ENCODE results near the gene MFAP3. TPM values are rescaled to one million over a fixed set of nuclear protein-coding genes. Genes with fewer than 3 reads are reported as not detected.

The MFAP3 gene
- total and polyA plus RNA-seq, 4 donors: 26.2 to 154 (median 49.8) TPM

DNA sequence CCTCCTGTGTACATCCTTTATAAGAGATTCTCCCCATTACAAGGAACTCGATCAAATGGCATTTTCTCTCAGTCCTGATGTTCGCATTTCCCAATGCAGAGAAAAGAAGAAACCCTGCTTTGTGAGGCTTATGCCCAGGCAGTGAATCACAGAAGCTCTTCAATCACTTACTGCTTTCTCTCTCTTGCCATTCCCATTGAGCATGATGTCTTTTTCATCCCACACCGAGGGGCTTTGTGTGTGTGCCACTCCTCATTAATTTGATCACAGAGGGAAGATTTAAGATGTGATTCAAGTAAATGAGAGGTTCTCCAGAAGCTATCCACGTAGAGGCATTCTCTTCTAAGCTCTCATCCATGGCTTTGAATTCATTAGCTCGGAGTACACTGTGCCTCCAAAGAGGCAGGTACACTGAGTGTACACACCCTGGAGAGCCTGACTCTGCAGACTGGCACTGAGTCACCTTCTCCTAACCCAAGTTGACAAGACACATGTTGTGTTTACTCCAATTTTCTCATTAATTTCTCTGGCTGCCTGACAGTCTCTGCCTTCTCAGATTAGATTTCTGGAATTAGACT is 45.4 kb downstream of the MFAP3 start:
- WGBS (ENCODE audit: insufficient coverage): 19% methylated on average over 2 of the region's 5 CpGs
- Histone ChIP-seq H3K36me3 (ENCODE audit: control insufficient read depth, insufficient read depth, low read length) (no peaks in the 10 kb centered on the region), H3K4me3 (ENCODE audit: low read depth, low read length) (no peak overlapping the region), H3K4me1 (ENCODE audit: control insufficient read depth, insufficient read depth, low read length) (no peaks in the 10 kb centered on the region), H3K27me3 (ENCODE audit: control insufficient read depth, insufficient read depth, low read length) (no peaks in the 10 kb centered on the region), H3K9me3 (ENCODE audit: control insufficient read depth, insufficient read depth, low read length) (no peaks in the 10 kb centered on the region), H3K27ac (ENCODE audit: low read depth, low read length) (no peak overlapping the region)
- peak in 2 of 6 donors; percentile 43 to 84 for DNase-seq (ENCODE audit: low read depth in 4 of 6, low spot score in 6 of 6)

DNA sequence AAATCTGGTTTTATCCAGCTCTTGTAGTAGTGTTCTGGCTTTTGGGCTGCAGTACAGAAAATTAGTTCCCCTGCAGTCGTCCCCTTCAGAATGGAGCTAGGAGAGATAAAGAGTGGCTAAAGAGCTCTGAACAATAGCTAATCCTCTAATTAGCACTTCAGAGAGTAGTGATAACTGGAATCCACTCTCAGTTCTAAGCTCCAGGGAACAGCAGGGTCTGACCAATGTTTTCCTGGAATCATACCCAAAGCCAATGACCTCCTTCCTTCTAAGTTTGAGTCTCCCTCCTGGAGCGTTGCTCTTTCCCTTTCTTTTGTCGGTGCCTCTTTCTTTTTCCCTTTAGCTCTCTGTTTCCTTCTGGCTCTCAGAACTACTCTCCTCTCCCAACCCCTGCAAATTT is 47.4 kb downstream of the MFAP3 start:
- DNase-seq (ENCODE audit: low read depth in 4 of 6, low spot score in 6 of 6): no peak
- H3K27ac ChIP-seq (ENCODE audit: low read depth, low read length): no peak overlapping the region

DNA sequence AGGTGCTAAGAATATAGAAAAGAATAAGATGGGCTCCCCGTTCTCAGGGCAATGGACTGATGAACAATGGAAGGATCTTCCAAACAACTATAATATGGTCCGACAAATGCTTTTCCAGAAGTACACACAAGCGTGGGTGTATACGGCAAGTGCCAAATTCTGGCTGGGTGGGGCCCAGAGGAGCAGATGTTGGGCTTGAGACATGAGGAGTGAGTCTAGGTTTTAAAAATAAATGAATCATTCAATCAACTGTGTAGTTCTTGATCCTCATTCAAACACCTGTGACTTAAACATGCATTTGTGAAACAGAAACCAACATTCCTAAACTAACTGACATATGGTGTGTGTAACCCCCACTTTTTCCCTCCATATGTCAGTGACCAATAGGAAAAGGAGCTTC is 47.9 kb downstream of the MFAP3 start:
- Histone ChIP-seq H3K9me3 (ENCODE audit: control insufficient read depth, insufficient read depth, low read length) (no peaks in the 10 kb centered on the region), H3K4me1 (ENCODE audit: control insufficient read depth, insufficient read depth, low read length) (no peaks in the 10 kb centered on the region), H3K36me3 (ENCODE audit: control insufficient read depth, insufficient read depth, low read length) (no peaks in the 10 kb centered on the region), H3K27ac (ENCODE audit: low read depth, low read length) (no peak overlapping the region), H3K4me3 (ENCODE audit: low read depth, low read length) (no peak overlapping the region), H3K27me3 (ENCODE audit: control insufficient read depth, insufficient read depth, low read length) (no peaks in the 10 kb centered on the region)
- WGBS (ENCODE audit: insufficient coverage): no CpG with 5 or more reads among the region's 4 CpGs
- DNase-seq (ENCODE audit: low read depth in 4 of 6, low spot score in 6 of 6): no peak

More for the DNA sequence above, 47.4 kb downstream of the MFAP3 start:
- no peak overlapping the region for H3K4me3 ChIP-seq (ENCODE audit: low read depth, low read length)
- no peaks in the 10 kb centered on the region for H3K27me3 ChIP-seq (ENCODE audit: control insufficient read depth, insufficient read depth, low read length)
- H3K9me3 ChIP-seq (ENCODE audit: control insufficient read depth, insufficient read depth, low read length): no peaks in the 10 kb centered on the region
- no peaks in the 10 kb centered on the region for H3K4me1 ChIP-seq (ENCODE audit: control insufficient read depth, insufficient read depth, low read length)
- H3K36me3 ChIP-seq (ENCODE audit: control insufficient read depth, insufficient read depth, low read length): no peaks in the 10 kb centered on the region
- WGBS (ENCODE audit: insufficient coverage): 75% methylated on average over 2 of the region's 3 CpGs

DNA sequence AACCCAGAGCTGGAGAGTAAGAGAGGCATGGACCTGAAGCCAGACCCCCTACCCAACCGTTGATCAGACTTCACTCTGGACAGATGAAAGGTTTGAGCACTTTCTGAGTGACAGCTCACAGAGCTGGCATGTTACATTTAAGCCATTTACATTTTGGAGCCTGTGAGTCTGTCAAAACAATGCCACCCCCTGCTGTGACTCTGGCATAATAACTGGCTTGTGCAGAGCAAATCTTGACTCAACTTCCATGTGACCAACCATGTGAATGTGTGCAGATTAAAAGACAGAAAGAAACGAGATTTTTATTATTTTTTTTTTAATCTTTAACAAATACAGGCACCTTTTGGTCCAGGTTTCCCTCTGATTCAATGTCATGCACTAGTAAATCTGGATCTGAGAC is 48.5 kb downstream of the MFAP3 start:
- Histone ChIP-seq H3K4me1 (ENCODE audit: control insufficient read depth, insufficient read depth, low read length) (no peaks in the 10 kb centered on the region), H3K9me3 (ENCODE audit: control insufficient read depth, insufficient read depth, low read length) (no peaks in the 10 kb centered on the region), H3K27me3 (ENCODE audit: control insufficient read depth, insufficient read depth, low read length) (no peaks in the 10 kb centered on the region), H3K4me3 (ENCODE audit: low read depth, low read length) (no peak overlapping the region), H3K27ac (ENCODE audit: low read depth, low read length) (no peak overlapping the region), H3K36me3 (ENCODE audit: control insufficient read depth, insufficient read depth, low read length) (no peaks in the 10 kb centered on the region)
- peak in 1 of 6 donors; percentile 91 for DNase-seq (ENCODE audit: low read depth in 4 of 6, low spot score in 6 of 6)
- 29% methylated on average over 1 of the region's 2 CpGs for WGBS (ENCODE audit: insufficient coverage)

DNA sequence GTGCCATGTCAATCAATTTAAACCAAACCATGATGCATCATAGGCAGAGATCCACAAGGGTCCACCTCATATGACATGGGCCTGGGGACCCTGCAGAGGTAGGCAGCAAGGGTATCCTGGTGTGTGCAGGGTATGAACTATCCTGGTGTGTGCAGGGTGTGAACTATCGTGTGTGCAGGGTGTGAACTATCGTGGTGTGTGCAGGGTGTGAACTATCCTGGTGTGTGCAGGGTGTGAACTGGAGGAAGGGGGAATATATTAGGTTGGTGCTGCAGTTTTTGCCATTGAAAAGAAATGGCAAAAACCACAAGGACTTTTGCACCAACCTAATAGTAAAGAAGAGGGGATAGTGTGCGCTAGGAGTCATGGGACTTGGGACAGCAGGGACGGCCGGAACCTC is 50.0 kb downstream of the MFAP3 start:
- no peak for DNase-seq (ENCODE audit: low read depth in 4 of 6, low spot score in 6 of 6)
- 100% methylated on average over 2 of the region's 5 CpGs for WGBS (ENCODE audit: insufficient coverage)
- Histone ChIP-seq H3K4me3 (ENCODE audit: low read depth, low read length) (no peak overlapping the region), H3K4me1 (ENCODE audit: control insufficient read depth, insufficient read depth, low read length) (no peaks in the 10 kb centered on the region), H3K27ac (ENCODE audit: low read depth, low read length) (no peak overlapping the region), H3K36me3 (ENCODE audit: control insufficient read depth, insufficient read depth, low read length) (no peaks in the 10 kb centered on the region), H3K9me3 (ENCODE audit: control insufficient read depth, insufficient read depth, low read length) (no peaks in the 10 kb centered on the region), H3K27me3 (ENCODE audit: control insufficient read depth, insufficient read depth, low read length) (no peaks in the 10 kb centered on the region)

DNA sequence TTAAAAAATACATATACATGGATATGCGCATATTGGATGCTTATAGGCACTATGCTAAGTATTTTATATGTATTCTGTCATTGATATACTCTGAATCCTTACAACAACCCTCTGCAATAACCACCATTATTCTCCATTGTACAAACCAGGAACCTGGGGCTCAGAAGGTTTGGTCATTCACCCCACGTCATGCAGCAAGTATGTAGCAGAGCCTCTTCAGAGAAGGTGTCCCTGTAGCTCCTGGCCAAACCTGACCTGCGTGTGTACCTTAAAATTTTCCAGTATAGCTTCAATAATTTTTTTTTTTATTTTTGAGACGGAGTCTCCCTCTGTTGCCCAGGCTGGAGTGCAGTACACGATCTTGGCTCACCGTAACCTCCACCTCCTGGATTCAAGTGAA is 51.9 kb downstream of the MFAP3 start:
- no peaks in the 10 kb centered on the region for H3K27me3 ChIP-seq (ENCODE audit: control insufficient read depth, insufficient read depth, low read length)
- WGBS (ENCODE audit: insufficient coverage): 100% methylated on average over 3 of the region's 6 CpGs
- no peak for DNase-seq (ENCODE audit: low read depth in 4 of 6, low spot score in 6 of 6)
- H3K4me3 ChIP-seq (ENCODE audit: low read depth, low read length): no peak overlapping the region
- no peaks in the 10 kb centered on the region for H3K9me3 ChIP-seq (ENCODE audit: control insufficient read depth, insufficient read depth, low read length)
- H3K36me3 ChIP-seq (ENCODE audit: control insufficient read depth, insufficient read depth, low read length): no peaks in the 10 kb centered on the region
- no peaks in the 10 kb centered on the region for H3K4me1 ChIP-seq (ENCODE audit: control insufficient read depth, insufficient read depth, low read length)
- no peak overlapping the region for H3K27ac ChIP-seq (ENCODE audit: low read depth, low read length)

DNA sequence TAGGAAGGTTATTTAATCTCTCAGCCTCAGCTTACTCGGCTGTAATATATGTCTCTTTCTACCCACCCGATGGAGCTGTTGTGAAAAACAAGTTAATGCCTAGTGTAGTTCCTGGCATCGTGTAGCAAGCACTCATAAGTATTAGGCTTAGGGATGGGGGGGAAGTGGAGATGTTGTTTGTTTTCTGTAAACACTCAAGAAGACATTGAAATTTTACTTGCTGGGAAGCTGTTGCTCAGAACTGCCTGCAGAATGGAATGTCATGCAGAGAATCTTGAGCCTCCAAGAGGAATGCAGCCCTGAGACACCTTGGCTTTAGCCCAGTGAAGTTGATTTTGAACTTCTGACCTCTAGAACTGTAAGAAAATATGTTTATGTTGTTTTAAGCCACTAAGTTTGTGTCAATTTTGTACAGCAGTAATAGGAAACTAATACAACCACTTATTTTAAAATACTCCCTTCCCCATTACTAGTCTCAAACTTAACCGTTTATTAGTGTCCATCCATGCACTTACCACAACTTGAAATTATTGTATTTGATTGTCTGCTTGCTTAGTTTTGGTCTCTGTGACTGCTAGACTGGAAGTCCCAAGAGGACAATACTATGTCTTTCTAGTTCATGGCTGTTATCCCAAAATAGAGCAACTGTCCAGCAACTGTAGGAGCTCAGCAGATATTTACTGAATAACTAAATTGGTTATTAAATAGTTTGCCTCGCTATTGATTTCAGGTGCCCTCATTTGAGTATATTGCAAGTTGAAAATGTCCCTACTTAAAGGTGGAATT is 53.8 kb downstream of the MFAP3 start:
- Histone ChIP-seq H3K4me1 (ENCODE audit: control insufficient read depth, insufficient read depth, low read length) (no peaks in the 10 kb centered on the region), H3K27me3 (ENCODE audit: control insufficient read depth, insufficient read depth, low read length) (no peaks in the 10 kb centered on the region), H3K9me3 (ENCODE audit: control insufficient read depth, insufficient read depth, low read length) (no peaks in the 10 kb centered on the region), H3K4me3 (ENCODE audit: low read depth, low read length) (no peak overlapping the region), H3K27ac (ENCODE audit: low read depth, low read length) (no peak overlapping the region), H3K36me3 (ENCODE audit: control insufficient read depth, insufficient read depth, low read length) (no peaks in the 10 kb centered on the region)
- 13% methylated on average over 1 of the region's 5 CpGs for WGBS (ENCODE audit: insufficient coverage)
- peak in 1 of 6 donors; percentile 36 for DNase-seq (ENCODE audit: low read depth in 4 of 6, low spot score in 6 of 6)

DNA sequence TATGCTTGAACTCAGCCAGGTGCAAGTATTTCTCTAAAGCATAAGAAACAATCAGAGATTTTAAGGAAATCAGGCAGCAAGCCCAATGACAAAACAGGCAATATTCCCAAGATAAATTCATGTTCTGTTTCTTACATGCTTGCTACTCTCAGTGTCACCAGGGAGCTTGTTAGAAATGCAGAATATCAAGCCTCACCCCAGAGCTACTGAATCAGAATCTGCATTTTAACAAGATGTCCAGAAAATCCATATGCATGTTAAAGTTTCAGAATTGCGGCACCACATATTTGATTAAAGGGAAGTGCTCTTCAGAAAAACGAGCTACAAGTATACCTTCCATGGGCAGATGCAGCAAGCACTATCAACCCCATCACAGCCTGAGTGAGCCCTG is 54.4 kb downstream of the MFAP3 start:
- Histone ChIP-seq H3K27ac (ENCODE audit: low read depth, low read length) (no peak overlapping the region), H3K27me3 (ENCODE audit: control insufficient read depth, insufficient read depth, low read length) (no peaks in the 10 kb centered on the region), H3K4me1 (ENCODE audit: control insufficient read depth, insufficient read depth, low read length) (no peaks in the 10 kb centered on the region), H3K4me3 (ENCODE audit: low read depth, low read length) (no peak overlapping the region), H3K36me3 (ENCODE audit: control insufficient read depth, insufficient read depth, low read length) (no peaks in the 10 kb centered on the region), H3K9me3 (ENCODE audit: control insufficient read depth, insufficient read depth, low read length) (no peaks in the 10 kb centered on the region)
- 73% methylated on average over 2 of the region's 2 CpGs for WGBS (ENCODE audit: insufficient coverage)
- no peak for DNase-seq (ENCODE audit: low read depth in 4 of 6, low spot score in 6 of 6)

DNA sequence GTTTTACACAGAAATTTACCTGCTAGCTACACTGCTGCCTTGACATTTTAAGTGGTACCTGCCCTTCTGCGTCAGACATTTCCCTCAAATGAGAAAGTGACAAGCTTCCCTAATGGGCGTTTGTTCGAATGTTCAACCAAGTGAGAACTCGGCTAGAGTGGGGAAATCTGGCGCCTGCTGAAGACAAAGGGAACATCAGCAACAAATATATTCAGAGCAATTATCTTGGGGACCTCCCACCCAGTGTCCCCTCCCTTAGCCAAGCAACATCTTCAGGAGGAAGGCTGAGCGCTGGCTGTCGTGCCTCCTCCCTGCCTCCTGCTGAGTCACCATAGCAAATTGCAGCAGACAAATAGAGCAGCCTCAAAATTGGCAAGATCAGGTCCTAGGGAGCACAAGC is 57.1 kb downstream of the MFAP3 start:
- H3K9me3 ChIP-seq (ENCODE audit: control insufficient read depth, insufficient read depth, low read length): no peaks in the 10 kb centered on the region
- DNase-seq (ENCODE audit: low read depth in 4 of 6, low spot score in 6 of 6): peak in 2 of 6 donors; percentile 32 to 62
- no peaks in the 10 kb centered on the region for H3K4me1 ChIP-seq (ENCODE audit: control insufficient read depth, insufficient read depth, low read length)
- H3K27ac ChIP-seq (ENCODE audit: low read depth, low read length): no peak overlapping the region
- WGBS (ENCODE audit: insufficient coverage): 46% methylated on average over 5 of the region's 7 CpGs
- H3K36me3 ChIP-seq (ENCODE audit: control insufficient read depth, insufficient read depth, low read length): no peaks in the 10 kb centered on the region
- no peaks in the 10 kb centered on the region for H3K27me3 ChIP-seq (ENCODE audit: control insufficient read depth, insufficient read depth, low read length)
- H3K4me3 ChIP-seq (ENCODE audit: low read depth, low read length): no peak overlapping the region

DNA sequence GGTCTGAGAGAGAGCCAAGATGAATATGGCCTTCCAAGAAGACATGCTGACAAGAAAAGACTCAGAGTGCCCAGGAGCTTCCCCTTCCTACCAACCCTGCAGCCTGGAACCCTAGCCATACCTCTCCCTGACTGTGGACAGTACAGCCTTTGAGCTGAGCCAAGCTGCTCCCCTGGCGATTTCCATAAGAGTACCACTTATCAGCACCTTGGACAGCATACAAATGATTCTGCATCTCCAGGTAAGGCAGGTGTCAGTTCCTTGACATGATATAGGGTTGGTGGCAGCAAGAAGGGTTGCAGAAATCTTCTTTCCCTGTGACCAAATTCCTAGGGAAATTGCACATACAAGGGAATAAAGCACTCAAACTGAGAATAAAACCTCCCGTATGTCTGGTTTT is 58.3 kb downstream of the MFAP3 start:
- no peaks in the 10 kb centered on the region for H3K4me1 ChIP-seq (ENCODE audit: control insufficient read depth, insufficient read depth, low read length)
- H3K36me3 ChIP-seq (ENCODE audit: control insufficient read depth, insufficient read depth, low read length): no peaks in the 10 kb centered on the region
- DNase-seq (ENCODE audit: low read depth in 4 of 6, low spot score in 6 of 6): no peak
- H3K27me3 ChIP-seq (ENCODE audit: control insufficient read depth, insufficient read depth, low read length): no peaks in the 10 kb centered on the region
- H3K27ac ChIP-seq (ENCODE audit: low read depth, low read length): no peak overlapping the region
- no CpG with 5 or more reads among the region's 2 CpGs for WGBS (ENCODE audit: insufficient coverage)
- H3K9me3 ChIP-seq (ENCODE audit: control insufficient read depth, insufficient read depth, low read length): no peaks in the 10 kb centered on the region
- no peak overlapping the region for H3K4me3 ChIP-seq (ENCODE audit: low read depth, low read length)

Measured in spinal cord (tissue), 10 donors.